ENCODE results near the gene PKMYT1.
A peak's percentile ranks its signal among the peaks of the same experiment; 100 is the strongest.

The PKMYT1 gene

GRCh38 chr16:2963074-2963722, 17.0 kb downstream of the PKMYT1 start:
- H3K36me3 ChIP-seq (ENCODE audit: insufficient read depth, low read length), result no peaks in the 10 kb centered on the region

DNA sequence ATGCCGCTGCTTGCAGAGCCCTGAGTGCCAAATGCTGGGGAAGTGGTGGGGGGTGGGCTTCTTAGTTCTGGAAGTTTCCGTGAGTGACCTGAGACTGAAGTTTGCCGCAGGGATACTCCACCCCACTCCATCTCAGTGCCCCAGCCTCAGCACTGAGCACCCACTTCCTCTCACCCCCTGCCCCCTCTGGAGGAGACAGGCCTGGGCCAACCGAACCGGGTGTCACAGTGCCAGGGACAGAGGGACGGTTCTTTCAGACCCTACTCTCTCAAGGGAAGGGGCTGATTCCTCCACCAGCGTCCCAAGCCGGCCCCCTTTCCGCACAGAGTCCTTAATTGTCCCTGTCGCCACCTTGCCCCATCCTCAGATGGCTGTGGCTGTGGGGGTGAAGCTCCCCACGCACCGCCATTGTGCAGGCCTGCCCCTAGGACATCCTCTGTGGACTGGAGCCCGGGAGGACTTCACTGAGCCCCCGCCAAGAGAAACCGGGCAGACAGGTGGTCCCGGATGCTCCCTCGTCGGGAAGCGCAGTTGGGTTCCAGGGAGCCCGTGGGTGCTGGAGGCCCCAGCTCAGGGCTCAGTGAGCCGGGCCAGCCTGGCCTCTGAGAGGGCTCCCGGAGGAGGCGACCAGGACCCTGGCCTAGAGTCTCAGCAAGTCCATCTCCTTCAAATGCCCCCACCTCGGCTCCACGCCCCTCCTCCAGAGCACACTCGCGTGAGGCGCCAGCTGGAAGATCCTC, 17.7 kb downstream of the PKMYT1 start:
- Histone ChIP-seq H3K27ac (ENCODE audit: low read depth, low read length) (no peak overlapping the region), H3K36me3 (ENCODE audit: insufficient read depth, low read length) (no peaks in the 10 kb centered on the region), H3K27me3 (ENCODE audit: control insufficient read depth in 1 of 2, insufficient read depth in 2 of 2, low read length in 2 of 2) (peaks cover 41 to 82% of the 10 kb centered on the region in 2 donors), H3K9ac (ENCODE audit: low read length) (no peak overlapping the region), H3K4me3 (ENCODE audit: low read depth in 1 of 2, low read length in 2 of 2) (no peak overlapping the region), H3K4me1 (ENCODE audit: insufficient read depth, low read length) (peaks cover 7% of the 10 kb centered on the region), H3K9me3 (ENCODE audit: low read length) (no peaks in the 10 kb centered on the region)

More at GRCh38 chr16:2963074-2963722, 17.0 kb downstream of the PKMYT1 start:
- peaks cover 48 to 89% of the 10 kb centered on the region in 2 donors for H3K27me3 ChIP-seq (ENCODE audit: control insufficient read depth in 1 of 2, insufficient read depth in 2 of 2, low read length in 2 of 2)
- no peaks in the 10 kb centered on the region for H3K9me3 ChIP-seq (ENCODE audit: low read length)
- no peak overlapping the region for H3K9ac ChIP-seq (ENCODE audit: low read length)
- H3K27ac ChIP-seq (ENCODE audit: low read depth, low read length), result no peak overlapping the region
- H3K4me3 ChIP-seq (ENCODE audit: low read depth in 1 of 2, low read length in 2 of 2), result peak overlapping the region in 1 of 2 donors; percentile 27
- peaks cover 9% of the 10 kb centered on the region for H3K4me1 ChIP-seq (ENCODE audit: insufficient read depth, low read length)

GRCh38 chr16:2960183-2961010, 19.8 kb downstream of the PKMYT1 start:
- no peak overlapping the region for H3K4me3 ChIP-seq (ENCODE audit: low read depth in 1 of 2, low read length in 2 of 2)
- no peaks in the 10 kb centered on the region for H3K9me3 ChIP-seq (ENCODE audit: low read length)
- peaks cover 29 to 75% of the 10 kb centered on the region in 2 donors for H3K27me3 ChIP-seq (ENCODE audit: control insufficient read depth in 1 of 2, insufficient read depth in 2 of 2, low read length in 2 of 2)
- H3K27ac ChIP-seq (ENCODE audit: low read depth, low read length), result no peak overlapping the region
- no peak overlapping the region for H3K9ac ChIP-seq (ENCODE audit: low read length)
- H3K36me3 ChIP-seq (ENCODE audit: insufficient read depth, low read length), result no peaks in the 10 kb centered on the region
- peaks cover 7% of the 10 kb centered on the region for H3K4me1 ChIP-seq (ENCODE audit: insufficient read depth, low read length)

DNA sequence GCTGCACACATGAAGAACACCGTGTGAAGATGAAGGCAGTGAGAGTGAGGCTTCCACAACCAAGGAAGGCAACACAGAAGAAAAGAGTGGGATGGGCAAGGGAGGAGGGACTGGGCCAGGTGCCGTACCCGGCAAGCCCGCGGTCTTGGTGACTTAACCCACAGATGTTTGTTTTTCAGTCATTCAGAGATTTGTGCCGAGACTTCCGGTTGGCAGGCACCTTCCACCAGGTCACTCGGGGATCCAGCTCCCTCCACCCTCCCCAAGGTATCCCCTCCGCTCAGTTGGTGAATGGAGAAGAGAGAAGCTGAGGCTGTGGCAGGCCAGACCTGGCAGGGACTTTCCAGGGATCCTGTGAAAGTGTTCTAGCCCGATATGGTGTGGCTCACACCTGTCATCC, 21.0 kb downstream of the PKMYT1 start:
- no peak overlapping the region for H3K4me3 ChIP-seq (ENCODE audit: low read depth in 1 of 2, low read length in 2 of 2)
- peaks cover 3% of the 10 kb centered on the region for H3K4me1 ChIP-seq (ENCODE audit: insufficient read depth, low read length)
- no peaks in the 10 kb centered on the region for H3K9me3 ChIP-seq (ENCODE audit: low read length)
- no peak overlapping the region for H3K9ac ChIP-seq (ENCODE audit: low read length)
- H3K27ac ChIP-seq (ENCODE audit: low read depth, low read length), result no peak overlapping the region
- H3K36me3 ChIP-seq (ENCODE audit: insufficient read depth, low read length), result no peaks in the 10 kb centered on the region
- peaks cover 19 to 74% of the 10 kb centered on the region in 2 donors for H3K27me3 ChIP-seq (ENCODE audit: control insufficient read depth in 1 of 2, insufficient read depth in 2 of 2, low read length in 2 of 2)

GRCh38 chr16:2956579-2956956, 23.7 kb downstream of the PKMYT1 start:
- Histone ChIP-seq H3K4me3 (ENCODE audit: low read depth in 1 of 2, low read length in 2 of 2) (no peak overlapping the region), H3K9me3 (ENCODE audit: low read length) (no peaks in the 10 kb centered on the region), H3K27me3 (ENCODE audit: control insufficient read depth in 1 of 2, insufficient read depth in 2 of 2, low read length in 2 of 2) (peaks cover 0 to 48% of the 10 kb centered on the region in 2 donors), H3K36me3 (ENCODE audit: insufficient read depth, low read length) (no peaks in the 10 kb centered on the region), H3K27ac (ENCODE audit: low read depth, low read length) (no peak overlapping the region), H3K4me1 (ENCODE audit: insufficient read depth, low read length) (no peaks in the 10 kb centered on the region), H3K9ac (ENCODE audit: low read length) (no peak overlapping the region)

- Histone ChIP-seq H3K9ac (ENCODE audit: low read length) (no peak overlapping the region), H3K9me3 (ENCODE audit: low read length) (no peaks in the 10 kb centered on the region), H3K4me1 (ENCODE audit: insufficient read depth, low read length) (no peaks in the 10 kb centered on the region), H3K4me3 (ENCODE audit: low read depth in 1 of 2, low read length in 2 of 2) (no peak overlapping the region), H3K27ac (ENCODE audit: low read depth, low read length) (no peak overlapping the region), H3K27me3 (ENCODE audit: control insufficient read depth in 1 of 2, insufficient read depth in 2 of 2, low read length in 2 of 2) (peaks cover 0 to 42% of the 10 kb centered on the region in 2 donors), H3K36me3 (ENCODE audit: insufficient read depth, low read length) (no peaks in the 10 kb centered on the region)
Observed at GRCh38 chr16:2955779-2956578, 24.3 kb downstream of the PKMYT1 start.

DNA sequence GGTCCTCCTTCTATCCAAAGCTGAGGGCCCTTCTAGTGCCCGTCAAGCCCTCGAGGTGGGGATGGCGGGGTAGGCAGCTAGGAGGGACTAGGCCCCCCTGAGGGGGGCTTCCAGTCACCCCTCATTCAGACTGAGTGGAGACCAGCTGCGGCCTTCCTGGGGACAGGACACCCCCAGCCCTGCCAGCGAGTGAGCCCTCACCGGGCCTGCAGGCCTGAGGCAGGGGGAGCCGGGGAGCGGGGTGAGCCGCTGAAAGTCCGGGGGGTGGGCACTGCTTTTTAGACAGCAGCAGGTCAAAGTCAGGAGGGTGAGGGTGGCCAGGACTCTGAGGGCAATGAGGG, 24.8 kb downstream of the PKMYT1 start:
- Histone ChIP-seq H3K4me3 (ENCODE audit: low read depth in 1 of 2, low read length in 2 of 2) (no peak overlapping the region), H3K27me3 (ENCODE audit: control insufficient read depth in 1 of 2, insufficient read depth in 2 of 2, low read length in 2 of 2) (peaks cover 0 to 36% of the 10 kb centered on the region in 2 donors), H3K4me1 (ENCODE audit: insufficient read depth, low read length) (no peaks in the 10 kb centered on the region), H3K27ac (ENCODE audit: low read depth, low read length) (no peak overlapping the region), H3K9ac (ENCODE audit: low read length) (no peak overlapping the region), H3K9me3 (ENCODE audit: low read length) (no peaks in the 10 kb centered on the region), H3K36me3 (ENCODE audit: insufficient read depth, low read length) (no peaks in the 10 kb centered on the region)

GRCh38 chr16:2954656-2955381, 25.4 kb downstream of the PKMYT1 start:
- no peak overlapping the region for H3K4me3 ChIP-seq (ENCODE audit: low read depth in 1 of 2, low read length in 2 of 2)
- H3K27me3 ChIP-seq (ENCODE audit: control insufficient read depth in 1 of 2, insufficient read depth in 2 of 2, low read length in 2 of 2), result peaks cover 0 to 33% of the 10 kb centered on the region in 2 donors
- no peaks in the 10 kb centered on the region for H3K9me3 ChIP-seq (ENCODE audit: low read length)
- H3K9ac ChIP-seq (ENCODE audit: low read length), result no peak overlapping the region
- no peak overlapping the region for H3K27ac ChIP-seq (ENCODE audit: low read depth, low read length)
- no peaks in the 10 kb centered on the region for H3K4me1 ChIP-seq (ENCODE audit: insufficient read depth, low read length)
- no peaks in the 10 kb centered on the region for H3K36me3 ChIP-seq (ENCODE audit: insufficient read depth, low read length)

GRCh38 chr16:2953706-2954627, 26.3 kb downstream of the PKMYT1 start:
- no peak overlapping the region for H3K27ac ChIP-seq (ENCODE audit: low read depth, low read length)
- H3K9me3 ChIP-seq (ENCODE audit: low read length), result no peaks in the 10 kb centered on the region
- peaks cover 0 to 27% of the 10 kb centered on the region in 2 donors for H3K27me3 ChIP-seq (ENCODE audit: control insufficient read depth in 1 of 2, insufficient read depth in 2 of 2, low read length in 2 of 2)
- no peak overlapping the region for H3K9ac ChIP-seq (ENCODE audit: low read length)
- H3K4me1 ChIP-seq (ENCODE audit: insufficient read depth, low read length), result no peaks in the 10 kb centered on the region
- H3K36me3 ChIP-seq (ENCODE audit: insufficient read depth, low read length), result no peaks in the 10 kb centered on the region
- no peak overlapping the region for H3K4me3 ChIP-seq (ENCODE audit: low read depth in 1 of 2, low read length in 2 of 2)

- H3K36me3 ChIP-seq (ENCODE audit: insufficient read depth, low read length), result no peaks in the 10 kb centered on the region
- H3K27ac ChIP-seq (ENCODE audit: low read depth, low read length), result no peak overlapping the region
- H3K9ac ChIP-seq (ENCODE audit: low read length), result no peak overlapping the region
Observed at GRCh38 chr16:2952679-2953078, 27.6 kb downstream of the PKMYT1 start.

More at GRCh38 chr16:2952679-2953078, 27.6 kb downstream of the PKMYT1 start:
- H3K27me3 ChIP-seq (ENCODE audit: control insufficient read depth in 1 of 2, insufficient read depth in 2 of 2, low read length in 2 of 2), result peaks cover 0 to 26% of the 10 kb centered on the region in 2 donors
- H3K9me3 ChIP-seq (ENCODE audit: low read length), result no peaks in the 10 kb centered on the region
- no peaks in the 10 kb centered on the region for H3K4me1 ChIP-seq (ENCODE audit: insufficient read depth, low read length)
- no peak overlapping the region for H3K4me3 ChIP-seq (ENCODE audit: low read depth in 1 of 2, low read length in 2 of 2)

Data from muscle layer of colon (tissue), 2 donors.